ENCODE data around the gene RAB40C.

DNA sequence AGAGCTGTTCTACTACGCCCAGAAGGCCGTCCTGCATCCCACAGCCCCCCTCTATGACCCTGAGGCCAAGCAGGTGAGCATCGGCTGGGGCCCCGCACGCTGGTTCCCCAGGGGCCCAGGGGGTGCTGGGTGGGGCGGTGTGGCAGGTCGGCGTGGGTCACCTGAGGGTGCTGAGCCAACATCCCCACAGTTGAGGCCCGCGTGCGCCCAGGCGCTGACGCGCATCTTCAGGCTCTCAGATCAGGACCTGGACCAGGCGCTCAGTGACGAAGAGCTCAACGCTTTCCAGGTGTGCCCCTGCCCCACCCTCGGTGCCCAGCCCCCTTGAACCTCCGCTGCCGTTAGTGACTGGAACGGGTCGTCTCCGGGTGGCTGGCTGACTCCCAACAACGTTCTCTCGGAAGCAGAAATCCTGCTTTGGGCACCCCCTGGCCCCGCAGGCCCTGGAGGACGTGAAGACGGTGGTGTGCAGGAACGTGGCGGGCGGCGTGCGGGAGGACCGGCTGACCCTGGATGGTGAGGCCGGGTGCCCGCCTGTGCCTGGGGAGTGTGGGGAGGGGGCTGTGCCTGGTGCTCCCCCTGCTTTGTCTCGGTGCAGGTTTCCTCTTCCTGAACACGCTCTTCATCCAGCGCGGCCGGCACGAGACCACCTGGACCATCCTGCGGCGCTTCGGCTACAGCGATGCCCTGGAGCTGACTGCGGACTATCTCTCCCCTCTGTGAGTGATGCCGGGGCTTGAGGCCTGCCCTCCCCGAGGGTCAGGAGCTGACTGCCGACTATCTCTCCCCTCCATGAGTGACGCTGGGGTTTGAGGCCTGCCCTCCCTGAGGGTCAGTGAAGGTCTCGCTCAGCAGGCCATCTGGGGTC lies 80.9 kb downstream of the RAB40C start:
- no peak for TF ChIP-seq EZH2 (IDR thresholded peaks at IDR 0.05; ENCODE audit: borderline replicate concordance, low read depth, low read length, poor library complexity, severe bottlenecking)
- TF ChIP-seq, protein P1, sequence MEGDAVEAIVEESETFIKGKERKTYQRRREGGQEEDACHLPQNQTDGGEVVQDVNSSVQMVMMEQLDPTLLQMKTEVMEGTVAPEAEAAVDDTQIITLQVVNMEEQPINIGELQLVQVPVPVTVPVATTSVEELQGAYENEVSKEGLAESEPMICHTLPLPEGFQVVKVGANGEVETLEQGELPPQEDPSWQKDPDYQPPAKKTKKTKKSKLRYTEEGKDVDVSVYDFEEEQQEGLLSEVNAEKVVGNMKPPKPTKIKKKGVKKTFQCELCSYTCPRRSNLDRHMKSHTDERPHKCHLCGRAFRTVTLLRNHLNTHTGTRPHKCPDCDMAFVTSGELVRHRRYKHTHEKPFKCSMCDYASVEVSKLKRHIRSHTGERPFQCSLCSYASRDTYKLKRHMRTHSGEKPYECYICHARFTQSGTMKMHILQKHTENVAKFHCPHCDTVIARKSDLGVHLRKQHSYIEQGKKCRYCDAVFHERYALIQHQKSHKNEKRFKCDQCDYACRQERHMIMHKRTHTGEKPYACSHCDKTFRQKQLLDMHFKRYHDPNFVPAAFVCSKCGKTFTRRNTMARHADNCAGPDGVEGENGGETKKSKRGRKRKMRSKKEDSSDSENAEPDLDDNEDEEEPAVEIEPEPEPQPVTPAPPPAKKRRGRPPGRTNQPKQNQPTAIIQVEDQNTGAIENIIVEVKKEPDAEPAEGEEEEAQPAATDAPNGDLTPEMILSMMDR (conservative IDR thresholded peaks at IDR 0.05; ENCODE audit: low read depth, low read length), result no peak
